ENCODE results near the gene ZFYVE26. TPM values are rescaled to one million over a fixed set of nuclear protein-coding genes. Genes with fewer than 3 reads are reported as not detected.
A peak's percentile ranks its signal among the peaks of the same experiment; 100 is the strongest.
"Not testable (repeated sequence)": the region's sequence is repeated elsewhere in the genome, so short reads cannot be mapped to it uniquely, and the experiment has no call there.

Gene ZFYVE26
- total RNA-seq, 2 donors from 2014 or later: 22.6 to 32.5 TPM

DNA sequence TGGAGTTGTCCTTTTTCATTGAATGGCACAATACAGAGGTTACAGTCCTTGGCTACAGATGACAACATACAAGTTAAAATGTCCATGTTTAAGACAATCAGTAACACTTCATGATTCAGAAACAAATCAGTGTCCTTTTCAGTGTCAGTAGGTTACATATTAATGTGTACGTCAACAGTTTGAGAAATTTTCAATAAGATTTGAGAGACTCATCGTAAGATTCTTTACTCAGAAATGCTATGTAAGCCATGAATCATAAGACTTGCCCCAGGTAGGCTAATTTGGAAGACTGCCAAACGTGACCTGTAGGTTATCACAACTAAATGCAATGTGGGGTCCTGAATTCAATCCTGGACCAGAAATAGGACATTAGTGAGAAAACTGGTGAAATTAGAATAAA, 111.2 kb downstream of the ZFYVE26 start:
- no peak for DNase-seq (ENCODE audit: low spot score)
- Histone ChIP-seq H3K4me1 (ENCODE audit: control insufficient read depth in 1 of 2, low read depth in 2 of 2) (no peaks in the 10 kb centered on the region), H3K36me3 (no peaks in the 10 kb centered on the region), H3K27ac (no peak overlapping the region), H3K9me3 (no peaks in the 10 kb centered on the region), H3K27me3 (replicated peaks; ENCODE audit: insufficient read depth) (no peaks in the 10 kb centered on the region), H3K4me3 (no peak overlapping the region)
- TF ChIP-seq, protein P1, sequence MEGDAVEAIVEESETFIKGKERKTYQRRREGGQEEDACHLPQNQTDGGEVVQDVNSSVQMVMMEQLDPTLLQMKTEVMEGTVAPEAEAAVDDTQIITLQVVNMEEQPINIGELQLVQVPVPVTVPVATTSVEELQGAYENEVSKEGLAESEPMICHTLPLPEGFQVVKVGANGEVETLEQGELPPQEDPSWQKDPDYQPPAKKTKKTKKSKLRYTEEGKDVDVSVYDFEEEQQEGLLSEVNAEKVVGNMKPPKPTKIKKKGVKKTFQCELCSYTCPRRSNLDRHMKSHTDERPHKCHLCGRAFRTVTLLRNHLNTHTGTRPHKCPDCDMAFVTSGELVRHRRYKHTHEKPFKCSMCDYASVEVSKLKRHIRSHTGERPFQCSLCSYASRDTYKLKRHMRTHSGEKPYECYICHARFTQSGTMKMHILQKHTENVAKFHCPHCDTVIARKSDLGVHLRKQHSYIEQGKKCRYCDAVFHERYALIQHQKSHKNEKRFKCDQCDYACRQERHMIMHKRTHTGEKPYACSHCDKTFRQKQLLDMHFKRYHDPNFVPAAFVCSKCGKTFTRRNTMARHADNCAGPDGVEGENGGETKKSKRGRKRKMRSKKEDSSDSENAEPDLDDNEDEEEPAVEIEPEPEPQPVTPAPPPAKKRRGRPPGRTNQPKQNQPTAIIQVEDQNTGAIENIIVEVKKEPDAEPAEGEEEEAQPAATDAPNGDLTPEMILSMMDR (IDR thresholded peaks at IDR 0.05): no peak
- ATAC-seq (ENCODE audit: insufficient number of reproducible peaks, low FRiP score, low read depth): no peak

DNA sequence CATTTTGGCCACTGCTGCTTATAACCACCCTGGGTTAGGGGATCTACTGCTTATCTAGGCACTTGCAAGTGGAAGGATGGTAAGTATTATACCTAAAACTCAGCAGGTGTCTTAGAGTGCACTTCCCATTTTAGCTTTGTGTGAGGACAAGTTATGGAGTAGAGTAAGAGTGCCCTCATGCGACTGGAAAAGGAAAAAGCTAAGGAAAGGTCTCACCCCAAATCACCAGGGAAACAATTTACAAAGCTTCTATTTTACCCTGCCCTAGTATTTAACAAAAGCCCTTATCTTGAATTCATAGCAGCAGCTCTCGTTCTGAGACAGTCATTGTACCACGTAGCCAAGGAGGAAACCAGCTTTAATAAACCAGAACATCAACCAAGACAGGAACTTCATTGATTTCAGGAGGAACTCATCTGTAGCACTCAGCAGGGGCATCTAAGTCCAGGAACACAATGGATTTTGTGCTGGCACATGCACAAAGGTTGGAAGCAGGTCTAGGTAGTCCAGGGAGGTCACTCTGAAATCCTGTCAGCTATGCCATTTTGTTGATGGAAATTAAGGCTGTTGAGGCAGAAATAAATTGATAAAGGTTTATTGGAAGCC, 111.8 kb downstream of the ZFYVE26 start:
- DNase-seq (ENCODE audit: low spot score) (no peak), ATAC-seq (ENCODE audit: insufficient number of reproducible peaks, low FRiP score, low read depth) (no peak)
- Histone ChIP-seq H3K4me1 (ENCODE audit: control insufficient read depth in 1 of 2, low read depth in 2 of 2) (no peaks in the 10 kb centered on the region), H3K36me3 (no peaks in the 10 kb centered on the region), H3K27me3 (replicated peaks; ENCODE audit: insufficient read depth) (no peaks in the 10 kb centered on the region), H3K27ac (no peak overlapping the region), H3K9me3 (no peaks in the 10 kb centered on the region), H3K4me3 (no peak overlapping the region)
- TF ChIP-seq, protein P1 (IDR thresholded peaks at IDR 0.05): peak; percentile 53

DNA sequence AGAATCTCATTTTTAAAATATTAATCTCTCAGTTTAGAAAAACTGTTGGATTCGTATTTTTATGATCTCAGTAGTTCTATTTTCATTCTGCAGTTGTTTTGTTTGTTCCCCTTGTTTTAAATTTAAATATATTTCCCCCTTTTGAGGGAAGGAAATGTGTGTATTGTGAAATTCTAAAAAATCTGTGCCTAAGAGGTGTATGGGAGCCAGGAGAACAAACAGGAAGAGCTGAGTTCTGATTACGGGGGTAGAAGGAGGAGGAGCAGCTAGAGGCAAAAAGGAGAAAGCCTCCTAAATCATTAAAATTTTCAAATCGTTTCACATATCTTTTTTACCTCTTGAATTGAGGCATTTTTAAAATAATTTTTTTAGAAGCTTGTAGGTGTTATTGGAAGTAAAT, 112.4 kb downstream of the ZFYVE26 start:
- Histone ChIP-seq H3K27me3 (replicated peaks; ENCODE audit: insufficient read depth) (no peaks in the 10 kb centered on the region), H3K36me3 (no peaks in the 10 kb centered on the region), H3K27ac (no peak overlapping the region), H3K4me1 (ENCODE audit: control insufficient read depth in 1 of 2, low read depth in 2 of 2) (no peaks in the 10 kb centered on the region), H3K9me3 (no peaks in the 10 kb centered on the region), H3K4me3 (no peak overlapping the region)
- TF ChIP-seq, protein P1 (IDR thresholded peaks at IDR 0.05): no peak
- ATAC-seq (ENCODE audit: insufficient number of reproducible peaks, low FRiP score, low read depth) (no peak), DNase-seq (ENCODE audit: low spot score) (no peak)

- ATAC-seq (ENCODE audit: insufficient number of reproducible peaks, low FRiP score, low read depth); H3K36me3 ChIP-seq; H3K4me1 ChIP-seq (ENCODE audit: control insufficient read depth in 1 of 2, low read depth in 2 of 2); H3K4me3 ChIP-seq; H3K9me3 ChIP-seq; DNase-seq (ENCODE audit: low spot score); H3K27me3 ChIP-seq (replicated peaks; ENCODE audit: insufficient read depth); H3K27ac ChIP-seq: not testable (repeated sequence)
These were observed 114.9 kb downstream of the ZFYVE26 start, which contains the start of gene RDH12 for GRCh38 chr14:67701492-67701891. TSS of gene RDH12 (plus strand) at chr14:67701886. CDS start at chr14:67722643, 20,757 bp downstream.

DNA sequence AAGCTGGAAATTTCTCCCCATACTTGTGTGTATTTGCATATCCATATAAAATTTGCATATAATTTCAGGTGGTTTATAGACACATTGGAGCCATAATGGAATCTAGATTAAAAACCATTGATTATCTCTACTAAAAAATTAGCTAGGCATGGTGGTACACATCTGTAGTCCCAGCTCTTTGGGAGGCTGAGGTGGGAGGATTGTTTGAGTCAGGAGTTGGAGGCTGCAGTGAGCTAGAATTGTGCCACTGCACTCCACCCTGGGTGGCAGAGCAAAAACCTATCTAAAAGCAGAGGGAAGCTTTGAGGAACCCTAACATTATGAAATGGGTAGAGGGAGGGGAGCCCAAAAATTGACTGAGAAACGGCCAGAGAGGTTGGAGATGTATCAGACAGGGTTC, 118.2 kb downstream of the ZFYVE26 start:
- Histone ChIP-seq H3K36me3 (no peaks in the 10 kb centered on the region), H3K9me3 (no peaks in the 10 kb centered on the region), H3K27ac (no peak overlapping the region), H3K4me1 (ENCODE audit: control insufficient read depth in 1 of 2, low read depth in 2 of 2) (peaks cover 0 to 10% of the 10 kb centered on the region in 2 donors), H3K27me3 (replicated peaks; ENCODE audit: insufficient read depth) (no peaks in the 10 kb centered on the region), H3K4me3 (no peak overlapping the region)
- no peak for DNase-seq (ENCODE audit: low spot score)
- TF ChIP-seq, protein P1 (IDR thresholded peaks at IDR 0.05): no peak
- ATAC-seq (ENCODE audit: insufficient number of reproducible peaks, low FRiP score, low read depth): no peak

DNA sequence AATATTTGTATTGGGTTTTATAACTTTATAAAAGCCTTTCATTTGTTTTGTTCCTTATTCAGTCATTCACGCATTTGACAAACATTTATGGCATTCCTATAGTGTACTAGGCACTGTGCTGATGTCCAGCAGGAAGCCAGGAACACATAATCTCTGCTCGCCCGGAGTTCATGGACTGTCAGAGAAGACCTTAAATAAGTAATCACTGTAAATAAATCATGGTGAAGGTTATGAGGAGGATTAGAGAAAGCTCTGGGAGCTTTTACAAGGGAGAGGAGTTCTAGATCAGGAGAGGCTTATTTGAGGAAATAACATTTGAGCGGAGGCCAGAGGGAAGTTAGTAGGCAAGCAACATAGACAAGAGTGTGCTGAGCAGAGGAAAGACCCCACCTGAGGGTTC, 119.4 kb downstream of the ZFYVE26 start:
- TF ChIP-seq, protein P1 (IDR thresholded peaks at IDR 0.05): no peak
- Histone ChIP-seq H3K9me3 (no peaks in the 10 kb centered on the region), H3K27me3 (replicated peaks; ENCODE audit: insufficient read depth) (no peaks in the 10 kb centered on the region), H3K27ac (no peak overlapping the region), H3K4me1 (ENCODE audit: control insufficient read depth in 1 of 2, low read depth in 2 of 2) (peaks cover 0 to 14% of the 10 kb centered on the region in 2 donors), H3K36me3 (peaks cover 3% of the 10 kb centered on the region), H3K4me3 (no peak overlapping the region)
- DNase-seq (ENCODE audit: low spot score) (no peak), ATAC-seq (ENCODE audit: insufficient number of reproducible peaks, low FRiP score, low read depth) (no peak)
